Lower leg skin (tissue), 4 donors: ENCODE data around the gene PPP2R3C. TPM values are rescaled to one million over a fixed set of nuclear protein-coding genes. Genes with fewer than 3 reads are reported as not detected.
"Not testable (repeated sequence)": the region's sequence is repeated elsewhere in the genome, so short reads cannot be mapped to it uniquely, and the experiment has no call there.

Experiments
- DNase-seq, 2 donors: peaks; one replicate each; pipeline ENCODE4 v3.0.0-alpha.2; 2019; ENCODE audit warnings: low spot score in 2 of 2
- H3K4me3 ChIP-seq: fragments of 200-600 bp; sonication (generic); 2 replicates; pipeline ENCODE4 v1.5.1; 2017; ENCODE audit warnings: mild to moderate bottlenecking, low read depth; ENCODE audit not compliant: poor library complexity, severe bottlenecking
- POLR2A ChIP-seq, 2 donors: fragments of 450-650 bp; IDR thresholded peaks; one replicate each; pipeline ENCODE4 v1.6.1; 2016 to 2017; ENCODE audit warnings: antibody characterized with exemption in 2 of 2, mild to moderate bottlenecking in 1 of 2, moderate library complexity in 1 of 2
- WGBS, 2 donors: methylation state at CpG; one replicate each; pipeline ENCODE4 v1.1.5; 2018; 5-methylcytosine and 5-hydroxymethylcytosine counted together
- intact Hi-C: fragments of 100-400 bp; cut with DNase I; formaldehyde crosslinking; loops from one replicate; pipeline ENCODE4 v1.15.0; 2023; ENCODE audit warnings: low total_unique reads
- total RNA-seq, 4 donors: library from RNA; depleted of rRNA; stranded (reverse); fragments of >200 nt; gene quantifications; one replicate each; pipeline ENCODE4 v1.1.0, GENCODE V29; 2016
- TF ChIP-seq, protein P1 (sequence below), 3 donors: fragments of 450-650 bp; IDR thresholded peaks; one replicate each; pipeline ENCODE4 v1.5.1; 2016; ENCODE audit warnings: antibody characterized with exemption in 3 of 3, mild to moderate bottlenecking in 3 of 3, moderate library complexity in 2 of 3

PPP2R3C gene
- total RNA-seq, 4 donors from 2014 or later = 4.3 to 20.8 (median 6.8) TPM

- DNase-seq = no peak
- intact Hi-C loops = no loop called here
- H3K4me3 ChIP-seq = no peak overlapping the region
- TF ChIP-seq, protein P1, sequence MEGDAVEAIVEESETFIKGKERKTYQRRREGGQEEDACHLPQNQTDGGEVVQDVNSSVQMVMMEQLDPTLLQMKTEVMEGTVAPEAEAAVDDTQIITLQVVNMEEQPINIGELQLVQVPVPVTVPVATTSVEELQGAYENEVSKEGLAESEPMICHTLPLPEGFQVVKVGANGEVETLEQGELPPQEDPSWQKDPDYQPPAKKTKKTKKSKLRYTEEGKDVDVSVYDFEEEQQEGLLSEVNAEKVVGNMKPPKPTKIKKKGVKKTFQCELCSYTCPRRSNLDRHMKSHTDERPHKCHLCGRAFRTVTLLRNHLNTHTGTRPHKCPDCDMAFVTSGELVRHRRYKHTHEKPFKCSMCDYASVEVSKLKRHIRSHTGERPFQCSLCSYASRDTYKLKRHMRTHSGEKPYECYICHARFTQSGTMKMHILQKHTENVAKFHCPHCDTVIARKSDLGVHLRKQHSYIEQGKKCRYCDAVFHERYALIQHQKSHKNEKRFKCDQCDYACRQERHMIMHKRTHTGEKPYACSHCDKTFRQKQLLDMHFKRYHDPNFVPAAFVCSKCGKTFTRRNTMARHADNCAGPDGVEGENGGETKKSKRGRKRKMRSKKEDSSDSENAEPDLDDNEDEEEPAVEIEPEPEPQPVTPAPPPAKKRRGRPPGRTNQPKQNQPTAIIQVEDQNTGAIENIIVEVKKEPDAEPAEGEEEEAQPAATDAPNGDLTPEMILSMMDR (IDR thresholded peaks at IDR 0.05) = no peak
- no peak for TF ChIP-seq POLR2A (IDR thresholded peaks at IDR 0.05)
- WGBS, 2 donors = 93 to 94% methylated on average over 2 of the region's 2 CpGs
These were observed 78.7 kb downstream of the PPP2R3C start for GRCh38 chr14:35043046-35043445.

DNA sequence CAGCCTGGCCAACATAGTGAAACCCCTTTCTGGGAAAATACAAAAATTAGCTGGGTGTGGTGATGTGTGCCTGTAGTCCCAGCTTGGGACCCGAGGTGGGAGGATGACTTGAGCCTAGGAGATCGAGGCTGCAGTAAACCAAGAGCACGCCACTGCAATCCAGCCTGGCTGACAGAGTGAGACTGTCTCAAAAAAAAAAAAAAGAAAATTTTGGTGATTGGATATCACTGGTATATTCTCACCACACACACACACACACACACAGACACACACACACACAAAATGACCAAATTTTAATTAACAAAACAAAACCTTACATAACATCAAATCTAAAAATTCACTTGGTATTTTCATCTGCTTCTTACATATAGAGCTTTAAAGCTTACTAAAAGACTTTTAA lies 79.2 kb downstream of the PPP2R3C start:
- 82 to 90% methylated on average over 3 of the region's 3 CpGs for WGBS, 2 donors
- H3K4me3 ChIP-seq = no peak overlapping the region
- no peak for TF ChIP-seq POLR2A (IDR thresholded peaks at IDR 0.05)
- intact Hi-C loops = no loop called here
- DNase-seq = no peak

DNA sequence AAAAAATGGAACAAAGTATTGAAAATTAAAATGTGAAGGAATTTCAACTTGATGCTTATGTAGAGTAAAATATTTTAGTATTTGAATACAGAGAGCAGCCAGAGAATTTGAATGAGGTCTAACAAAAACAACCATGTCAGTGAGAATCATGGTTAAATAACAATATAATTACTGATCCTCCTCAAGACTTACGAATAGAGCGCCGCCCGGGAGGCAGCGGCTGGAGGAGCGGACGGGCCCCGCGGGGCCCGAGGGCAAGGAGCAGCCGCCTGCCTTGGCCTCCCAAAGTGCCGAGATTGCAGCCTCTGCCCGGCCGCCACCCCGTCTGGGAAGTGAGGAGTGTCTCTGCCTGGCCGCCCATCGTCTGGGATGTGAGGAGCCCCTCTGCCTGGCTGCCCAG lies 83.5 kb downstream of the PPP2R3C start:
- intact Hi-C loops, H3K4me3 ChIP-seq, DNase-seq: not testable (repeated sequence)
- WGBS, 2 donors = 88 to 95% methylated on average over 1 to 15 of the region's 17 CpGs

Other genes starting within 250 kb of the PPP2R3C start
- gene BAZ1A, start 246.6 kb downstream of the PPP2R3C start, total RNA-seq = 10 to 100 TPM; 27.7 to 47.9 (median 42.1) TPM
- 10 to 100 TPM; 36.1 to 51.8 (median 38.6) TPM for gene SRP54, start 139.0 kb downstream of the PPP2R3C start, total RNA-seq
- 10 to 100 TPM; 38.8 to 51.5 (median 47.7) TPM for gene FAM177A1, start 75.7 kb downstream of the PPP2R3C start, total RNA-seq
- gene PRORP, start 562 bp upstream of the PPP2R3C start, total RNA-seq = 10 to 100 TPM; 24.1 to 29.6 (median 25.3) TPM
- gene PSMA6, start 170.4 kb upstream of the PPP2R3C start, total RNA-seq = 100 to 1,000 TPM in 2 of 4 donors, 10 to 100 TPM in 2; 62.7 to 175 (median 102) TPM